ENCODE data around the gene PRRT1.

Gene PRRT1

DNA sequence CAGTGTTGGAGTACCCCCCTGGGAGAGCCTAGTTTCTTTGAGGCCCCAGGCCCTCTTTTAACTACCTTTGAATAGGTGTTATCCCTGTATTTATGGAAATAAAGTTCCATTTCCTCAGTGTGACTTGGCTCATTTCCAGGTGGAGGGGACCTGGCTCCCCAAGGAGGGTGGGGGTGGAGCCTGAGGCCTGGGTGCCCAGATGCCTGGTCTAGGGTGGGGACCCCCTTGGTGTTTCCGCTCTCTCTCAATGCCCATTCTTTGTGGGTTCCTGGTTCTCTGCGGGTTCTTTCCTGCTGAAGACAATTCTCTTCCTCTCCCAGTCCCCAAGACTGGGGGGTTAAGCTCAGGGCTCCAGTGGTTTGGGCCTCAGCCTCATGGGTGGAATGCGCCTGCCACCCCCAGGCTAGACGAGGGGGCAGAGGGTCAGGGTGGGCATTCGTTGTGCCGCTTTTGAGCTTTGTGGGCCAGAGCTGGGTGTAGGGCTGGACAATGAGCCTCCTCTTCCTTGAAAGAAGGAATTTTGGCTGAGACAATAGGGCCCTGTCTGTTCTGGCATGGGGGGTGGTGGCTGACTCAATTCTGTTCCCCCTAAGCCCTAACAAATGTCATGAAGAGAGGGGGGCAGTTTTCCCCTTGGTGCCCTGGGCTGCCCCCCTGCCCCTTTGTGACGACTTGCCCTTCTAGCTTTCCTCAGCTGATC lies 12.0 kb upstream of the PRRT1 start:
- Histone ChIP-seq H4K8ac (ENCODE audit: low read length) (no peak overlapping the region), H3K27ac (ENCODE audit: low read length, poor library complexity, severe bottlenecking) (no peak overlapping the region), H2AFZ (ENCODE audit: low read depth, low read length) (no peak overlapping the region), H3K79me1 (replicated peaks; ENCODE audit: low read length, poor library complexity, severe bottlenecking) (peaks cover 12% of the 10 kb centered on the region), H3K9ac (ENCODE audit: low read length) (no peak overlapping the region), H4K91ac (ENCODE audit: low read length) (no peak overlapping the region), H3K4me2 (ENCODE audit: low read length, poor library complexity, severe bottlenecking) (no peak overlapping the region), H2AK5ac (ENCODE audit: low read length, severe bottlenecking) (no peak overlapping the region), H3K27me3 (ENCODE audit: control insufficient read depth in 1 of 2, insufficient read depth in 1 of 2, low read length in 2 of 2) (no peaks in the 10 kb centered on the region), H3K4me1 (ENCODE audit: control insufficient read depth, insufficient read depth, low read depth, low read length) (peaks cover 4% of the 10 kb centered on the region), H3K9me3 (ENCODE audit: control insufficient read depth, low read length) (no peaks in the 10 kb centered on the region), H2BK15ac (ENCODE audit: low read depth, poor library complexity, severe bottlenecking) (no peak overlapping the region), H2BK120ac (ENCODE audit: low read depth, low read length) (no peak overlapping the region), H3K14ac (ENCODE audit: low read length in 2 of 2) (no peak overlapping the region), H3K36me3 (ENCODE audit: control insufficient read depth in 1 of 2, insufficient read depth in 2 of 2, low read depth in 1 of 2, low read length in 2 of 2) (peaks cover 53 to 55% of the 10 kb centered on the region in 2 experiments), H2BK12ac (ENCODE audit: low read length in 2 of 2) (no peak overlapping the region), H3K4me3 (ENCODE audit: insufficient read depth in 1 of 2, low read depth in 1 of 2, low read length in 2 of 2) (no peak overlapping the region), H3K4ac (ENCODE audit: low read depth in 1 of 2, low read length in 2 of 2) (no peak overlapping the region), H3K23ac (ENCODE audit: low read length in 2 of 2) (no peak overlapping the region), H3K18ac (ENCODE audit: low read depth in 1 of 2, low read length in 2 of 2) (no peak overlapping the region), H2BK5ac (ENCODE audit: low read depth, low read length, poor library complexity, severe bottlenecking) (no peak overlapping the region)
- 100% methylated on average over 6 of the region's 7 CpGs for WGBS
- no peak for DNase-seq

- no peaks in the 10 kb centered on the region for H3K27me3 ChIP-seq (ENCODE audit: control insufficient read depth in 1 of 2, insufficient read depth in 1 of 2, low read length in 2 of 2)
- no peak overlapping the region for H2BK15ac ChIP-seq (ENCODE audit: low read depth, poor library complexity, severe bottlenecking)
- peaks cover 18% of the 10 kb centered on the region for H3K79me1 ChIP-seq (replicated peaks; ENCODE audit: low read length, poor library complexity, severe bottlenecking)
- H3K18ac ChIP-seq (ENCODE audit: low read depth in 1 of 2, low read length in 2 of 2): no peak overlapping the region
- H3K4ac ChIP-seq (ENCODE audit: low read depth in 1 of 2, low read length in 2 of 2): no peak overlapping the region
- no peak overlapping the region for H2BK120ac ChIP-seq (ENCODE audit: low read depth, low read length)
- H3K9me3 ChIP-seq (ENCODE audit: control insufficient read depth, low read length): no peaks in the 10 kb centered on the region
- no peak overlapping the region for H3K14ac ChIP-seq (ENCODE audit: low read length in 2 of 2)
- no peak overlapping the region for H3K23ac ChIP-seq (ENCODE audit: low read length in 2 of 2)
- H3K27ac ChIP-seq (ENCODE audit: low read length, poor library complexity, severe bottlenecking): no peak overlapping the region
- H3K4me2 ChIP-seq (ENCODE audit: low read length, poor library complexity, severe bottlenecking): no peak overlapping the region
- H2AFZ ChIP-seq (ENCODE audit: low read depth, low read length): no peak overlapping the region
- peaks cover 30 to 42% of the 10 kb centered on the region in 2 experiments for H3K36me3 ChIP-seq (ENCODE audit: control insufficient read depth in 1 of 2, insufficient read depth in 2 of 2, low read depth in 1 of 2, low read length in 2 of 2)
- H2BK12ac ChIP-seq (ENCODE audit: low read length in 2 of 2): no peak overlapping the region
- H2BK5ac ChIP-seq (ENCODE audit: low read depth, low read length, poor library complexity, severe bottlenecking): no peak overlapping the region
- H2AK5ac ChIP-seq (ENCODE audit: low read length, severe bottlenecking): no peak overlapping the region
- H4K8ac ChIP-seq (ENCODE audit: low read length): no peak overlapping the region
- no peak overlapping the region for H4K91ac ChIP-seq (ENCODE audit: low read length)
- peaks cover 16% of the 10 kb centered on the region for H3K4me1 ChIP-seq (ENCODE audit: control insufficient read depth, insufficient read depth, low read depth, low read length)
- H3K4me3 ChIP-seq (ENCODE audit: insufficient read depth in 1 of 2, low read depth in 1 of 2, low read length in 2 of 2): no peak overlapping the region
- DNase-seq: no peak
- H3K9ac ChIP-seq (ENCODE audit: low read length): no peak overlapping the region
Measured at GRCh38 chr6:32158052-32158451, 6.3 kb upstream of the PRRT1 start.

DNA sequence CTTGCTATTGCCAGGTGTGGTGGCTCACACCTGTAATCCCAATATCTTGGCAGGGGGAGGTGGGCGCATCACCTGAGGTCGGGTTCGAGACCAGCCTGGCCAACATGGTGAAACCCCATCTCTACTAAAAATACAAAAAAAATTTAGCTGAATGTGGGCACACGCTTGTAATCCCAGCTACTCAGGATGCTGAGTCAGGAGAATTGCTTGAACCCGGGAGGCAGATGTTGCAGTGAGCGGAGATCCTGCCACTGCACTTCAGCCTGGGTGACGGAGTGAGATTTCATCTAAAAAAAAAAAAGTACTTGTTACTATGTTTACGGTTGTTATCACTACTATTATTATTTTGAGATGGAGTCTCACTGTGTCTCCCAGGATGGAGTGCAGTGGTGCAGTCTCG lies 5.2 kb upstream of the PRRT1 start:
- Histone ChIP-seq H2BK15ac (ENCODE audit: low read depth, poor library complexity, severe bottlenecking) (no peak overlapping the region), H4K8ac (ENCODE audit: low read length) (no peak overlapping the region), H3K18ac (ENCODE audit: low read depth in 1 of 2, low read length in 2 of 2) (no peak overlapping the region), H2BK120ac (ENCODE audit: low read depth, low read length) (no peak overlapping the region), H4K91ac (ENCODE audit: low read length) (no peak overlapping the region), H3K4me2 (ENCODE audit: low read length, poor library complexity, severe bottlenecking) (no peak overlapping the region), H2BK12ac (ENCODE audit: low read length in 2 of 2) (no peak overlapping the region), H3K36me3 (ENCODE audit: control insufficient read depth in 1 of 2, insufficient read depth in 2 of 2, low read depth in 1 of 2, low read length in 2 of 2) (peaks cover 19 to 34% of the 10 kb centered on the region in 2 experiments), H3K9ac (ENCODE audit: low read length) (no peak overlapping the region), H2AK5ac (ENCODE audit: low read length, severe bottlenecking) (no peak overlapping the region), H2AFZ (ENCODE audit: low read depth, low read length) (no peak overlapping the region), H3K79me1 (replicated peaks; ENCODE audit: low read length, poor library complexity, severe bottlenecking) (peaks cover 14% of the 10 kb centered on the region), H3K27ac (ENCODE audit: low read length, poor library complexity, severe bottlenecking) (no peak overlapping the region), H3K9me3 (ENCODE audit: control insufficient read depth, low read length) (no peaks in the 10 kb centered on the region), H3K4me1 (ENCODE audit: control insufficient read depth, insufficient read depth, low read depth, low read length) (peaks cover 23% of the 10 kb centered on the region), H3K27me3 (ENCODE audit: control insufficient read depth in 1 of 2, insufficient read depth in 1 of 2, low read length in 2 of 2) (no peaks in the 10 kb centered on the region), H3K4ac (ENCODE audit: low read depth in 1 of 2, low read length in 2 of 2) (no peak overlapping the region), H3K14ac (ENCODE audit: low read length in 2 of 2) (no peak overlapping the region), H3K4me3 (ENCODE audit: insufficient read depth in 1 of 2, low read depth in 1 of 2, low read length in 2 of 2) (no peak overlapping the region), H3K23ac (ENCODE audit: low read length in 2 of 2) (no peak overlapping the region), H2BK5ac (ENCODE audit: low read depth, low read length, poor library complexity, severe bottlenecking) (no peak overlapping the region)
- over 99% methylated on average over 8 of the region's 9 CpGs for WGBS
- no peak for DNase-seq

GRCh38 chr6:32154514-32155161 lies 2.9 kb upstream of the PRRT1 start:
- H2BK5ac ChIP-seq (ENCODE audit: low read depth, low read length, poor library complexity, severe bottlenecking): no peak overlapping the region
- H3K18ac ChIP-seq (ENCODE audit: low read depth in 1 of 2, low read length in 2 of 2): peak overlapping the region; percentile 24 to 92
- H3K4me3 ChIP-seq (ENCODE audit: insufficient read depth in 1 of 2, low read depth in 1 of 2, low read length in 2 of 2): peak overlapping the region; percentile 79 to 98
- peak overlapping the region; percentile 76 for H4K8ac ChIP-seq (ENCODE audit: low read length)
- H3K4me1 ChIP-seq (ENCODE audit: control insufficient read depth, insufficient read depth, low read depth, low read length): peaks cover 31% of the 10 kb centered on the region
- peak overlapping the region; percentile 11 for H4K91ac ChIP-seq (ENCODE audit: low read length)
- DNase-seq: peak; percentile 84
- peak overlapping the region; percentile 97 for H3K9ac ChIP-seq (ENCODE audit: low read length)
- H2AFZ ChIP-seq (ENCODE audit: low read depth, low read length): peak overlapping the region; percentile 93
- H2BK120ac ChIP-seq (ENCODE audit: low read depth, low read length): no peak overlapping the region
- H3K4me2 ChIP-seq (ENCODE audit: low read length, poor library complexity, severe bottlenecking): peak overlapping the region; percentile 88
- no peaks in the 10 kb centered on the region for H3K9me3 ChIP-seq (ENCODE audit: control insufficient read depth, low read length)
- peak overlapping the region in 1 of 2 experiments; percentile 96 for H3K23ac ChIP-seq (ENCODE audit: low read length in 2 of 2)
- peaks cover 16% of the 10 kb centered on the region for H3K79me1 ChIP-seq (replicated peaks; ENCODE audit: low read length, poor library complexity, severe bottlenecking)
- H3K36me3 ChIP-seq (ENCODE audit: control insufficient read depth in 1 of 2, insufficient read depth in 2 of 2, low read depth in 1 of 2, low read length in 2 of 2): peaks cover 19 to 34% of the 10 kb centered on the region in 2 experiments
- peak overlapping the region in 1 of 2 experiments; percentile 86 for H2BK12ac ChIP-seq (ENCODE audit: low read length in 2 of 2)
- peak overlapping the region; percentile 86 for H3K27ac ChIP-seq (ENCODE audit: low read length, poor library complexity, severe bottlenecking)
- H3K4ac ChIP-seq (ENCODE audit: low read depth in 1 of 2, low read length in 2 of 2): peak overlapping the region; percentile 30 to 52
- H3K27me3 ChIP-seq (ENCODE audit: control insufficient read depth in 1 of 2, insufficient read depth in 1 of 2, low read length in 2 of 2): peaks cover 5 to 18% of the 10 kb centered on the region in 2 experiments
- WGBS: 23% methylated on average over 34 of the region's 34 CpGs
- no peak overlapping the region for H2AK5ac ChIP-seq (ENCODE audit: low read length, severe bottlenecking)
- H2BK15ac ChIP-seq (ENCODE audit: low read depth, poor library complexity, severe bottlenecking): no peak overlapping the region
- peak overlapping the region in 1 of 2 experiments; percentile 95 for H3K14ac ChIP-seq (ENCODE audit: low read length in 2 of 2)

Measured in mesenchymal stem cell (in vitro differentiated cells and primary cell).